ENCODE results near the gene PRDM16.

DNA sequence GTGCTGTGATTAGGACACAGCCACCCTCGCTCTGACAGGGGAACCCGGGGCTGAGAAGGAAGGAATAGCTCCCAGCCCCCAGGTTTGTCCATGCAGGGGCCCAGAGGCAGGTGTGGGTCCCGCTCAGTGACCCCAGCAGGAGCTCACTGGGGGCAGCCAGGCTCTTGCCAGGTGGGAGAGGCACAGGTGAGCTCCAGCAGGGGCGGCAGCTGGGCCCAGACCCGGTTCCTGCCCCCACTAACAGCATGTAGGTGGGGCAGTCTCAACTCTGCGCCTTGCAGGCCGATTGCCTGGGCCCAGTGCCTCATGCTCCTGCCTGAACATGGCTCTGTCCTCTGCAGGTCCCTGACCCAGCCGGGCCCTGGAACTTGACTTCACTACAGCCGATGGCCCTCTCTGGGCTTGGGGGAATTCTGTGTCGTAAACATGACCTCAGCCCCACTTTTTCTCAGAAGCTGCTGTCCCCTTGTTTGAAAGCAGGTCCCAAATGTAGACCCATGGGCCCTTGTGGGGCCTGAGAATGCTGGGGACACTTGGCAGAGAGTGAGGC lies 127.0 kb downstream of the PRDM16 start:
- TF ChIP-seq EZH2 (IDR thresholded peaks at IDR 0.05; ENCODE audit: low read length) (no peak), CTCF (optimal IDR thresholded peaks at IDR 0.05 in 1 of 3, IDR thresholded peaks at IDR 0.05 in 1 of 3, conservative IDR thresholded peaks at IDR 0.05 in 1 of 3; ENCODE audit: extremely low read depth in 1 of 3, insufficient read depth in 2 of 3, low read length in 3 of 3) (no peak)
